ENCODE data around the gene CA12. TPM values are rescaled to one million over a fixed set of nuclear protein-coding genes. Genes with fewer than 3 reads are reported as not detected.

CA12 gene
- total RNA-seq, 1 donor from 2014 or later: 6.7 TPM

DNA sequence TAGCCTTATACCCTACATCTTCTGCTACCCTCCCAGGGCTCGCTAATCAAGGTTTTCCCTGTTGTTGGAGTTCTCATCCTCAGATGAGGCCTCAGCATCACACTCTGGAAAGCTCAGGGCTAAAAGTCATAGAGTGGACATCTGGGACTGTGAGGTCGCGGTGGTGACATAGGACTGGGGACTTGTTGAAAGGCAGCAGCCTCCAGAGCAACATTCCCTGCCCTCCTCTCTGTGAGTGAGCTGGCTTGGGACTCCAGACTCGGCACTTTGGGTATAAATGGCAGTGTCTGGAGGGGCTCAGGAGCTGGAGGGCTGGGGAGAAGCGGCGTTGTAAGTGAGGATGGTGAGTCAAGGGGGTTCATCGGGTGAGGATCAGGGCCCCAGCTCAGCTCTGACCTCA is 2.7 kb downstream of the CA12 start:
- TF ChIP-seq, protein P1, sequence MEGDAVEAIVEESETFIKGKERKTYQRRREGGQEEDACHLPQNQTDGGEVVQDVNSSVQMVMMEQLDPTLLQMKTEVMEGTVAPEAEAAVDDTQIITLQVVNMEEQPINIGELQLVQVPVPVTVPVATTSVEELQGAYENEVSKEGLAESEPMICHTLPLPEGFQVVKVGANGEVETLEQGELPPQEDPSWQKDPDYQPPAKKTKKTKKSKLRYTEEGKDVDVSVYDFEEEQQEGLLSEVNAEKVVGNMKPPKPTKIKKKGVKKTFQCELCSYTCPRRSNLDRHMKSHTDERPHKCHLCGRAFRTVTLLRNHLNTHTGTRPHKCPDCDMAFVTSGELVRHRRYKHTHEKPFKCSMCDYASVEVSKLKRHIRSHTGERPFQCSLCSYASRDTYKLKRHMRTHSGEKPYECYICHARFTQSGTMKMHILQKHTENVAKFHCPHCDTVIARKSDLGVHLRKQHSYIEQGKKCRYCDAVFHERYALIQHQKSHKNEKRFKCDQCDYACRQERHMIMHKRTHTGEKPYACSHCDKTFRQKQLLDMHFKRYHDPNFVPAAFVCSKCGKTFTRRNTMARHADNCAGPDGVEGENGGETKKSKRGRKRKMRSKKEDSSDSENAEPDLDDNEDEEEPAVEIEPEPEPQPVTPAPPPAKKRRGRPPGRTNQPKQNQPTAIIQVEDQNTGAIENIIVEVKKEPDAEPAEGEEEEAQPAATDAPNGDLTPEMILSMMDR (IDR thresholded peaks at IDR 0.05): no peak
- Histone ChIP-seq H3K4me3 (no peak overlapping the region), H3K36me3 (no peaks in the 10 kb centered on the region), H3K27ac (no peak overlapping the region), H3K9me3 (no peaks in the 10 kb centered on the region), H3K27me3 (peaks cover 28% of the 10 kb centered on the region), H3K4me1 (peaks cover 24% of the 10 kb centered on the region)
- intact Hi-C loops (cut with DNase I): no loop called here
- DNase-seq (no peak), ATAC-seq (no peak)

DNA sequence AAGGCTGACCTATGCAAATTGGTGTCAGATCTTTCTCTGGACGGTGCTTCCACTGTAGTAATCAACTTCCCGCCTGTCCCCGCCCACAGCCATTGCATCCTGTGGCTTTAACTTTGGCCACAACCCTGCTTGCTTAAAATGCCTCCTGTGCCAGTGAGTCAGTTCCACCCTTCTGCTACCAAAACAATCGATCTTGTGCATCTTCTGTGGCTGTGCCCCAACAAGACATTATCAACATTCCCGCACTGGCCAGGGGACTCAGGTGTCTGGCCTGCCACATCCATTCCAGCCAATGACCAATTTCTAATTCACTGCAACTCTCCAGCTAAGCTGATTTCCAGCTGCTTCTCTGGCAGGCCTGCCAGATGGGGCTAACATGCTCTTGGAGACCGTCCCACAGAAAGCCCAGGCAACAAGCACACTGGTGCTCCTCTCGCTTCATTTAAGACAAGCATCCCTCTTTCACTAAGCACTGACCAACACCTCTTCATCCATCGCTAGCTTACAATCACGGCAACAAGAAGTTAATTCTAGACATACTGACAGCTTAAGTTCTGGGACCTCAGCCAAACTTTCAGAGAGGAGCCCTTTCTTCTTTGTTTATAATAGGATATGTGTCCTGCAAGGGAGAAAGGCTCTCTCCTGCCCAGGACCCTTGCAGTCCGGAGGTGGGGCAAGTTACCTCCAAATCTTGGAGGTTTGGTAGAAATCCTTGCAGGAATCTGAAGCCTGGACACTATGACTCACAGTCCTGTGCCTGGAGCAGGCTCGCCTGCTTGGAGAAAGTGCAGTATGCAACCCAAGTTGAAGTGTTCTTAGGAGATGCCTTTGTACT is 6.7 kb downstream of the CA12 start:
- TF ChIP-seq, protein P1 (IDR thresholded peaks at IDR 0.05): no peak

DNA sequence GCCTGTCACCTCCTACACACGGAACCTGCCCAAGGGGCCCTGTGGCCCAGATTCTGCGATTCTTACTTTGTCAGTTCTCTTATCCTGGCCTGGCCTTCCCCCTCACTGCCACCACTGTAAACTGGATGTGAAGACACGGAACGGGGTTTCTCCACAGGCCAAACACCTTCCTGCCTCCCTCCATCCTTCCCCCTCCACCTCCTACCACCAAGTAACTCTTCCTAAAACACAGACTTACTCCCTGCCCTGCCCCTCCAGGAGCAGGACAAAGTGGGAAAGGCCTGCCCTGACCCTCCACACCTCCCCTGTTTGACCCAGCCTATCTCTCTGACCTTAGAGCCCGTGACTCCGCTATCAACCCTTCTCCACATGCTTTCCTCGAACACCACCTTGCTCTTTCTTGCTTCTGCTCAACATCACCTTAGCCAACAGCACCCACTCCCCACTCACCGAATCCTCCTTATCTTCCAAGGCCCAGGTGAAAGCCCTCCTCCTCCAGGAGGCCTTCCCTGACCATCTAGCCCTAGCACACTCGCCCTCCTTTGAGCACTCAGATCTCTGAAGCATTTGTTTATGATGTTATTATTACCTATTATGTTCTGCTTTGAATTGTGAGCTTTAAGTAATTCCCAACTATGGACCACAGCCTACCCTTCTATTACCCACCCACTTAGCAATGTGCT is 7.6 kb downstream of the CA12 start:
- Histone ChIP-seq H3K4me3 (no peak overlapping the region), H3K9me3 (no peaks in the 10 kb centered on the region), H3K4me1 (peaks cover 12% of the 10 kb centered on the region), H3K36me3 (no peaks in the 10 kb centered on the region), H3K27ac (no peak overlapping the region), H3K27me3 (peaks cover 6% of the 10 kb centered on the region)
- no peak for DNase-seq
- ATAC-seq: no peak
- intact Hi-C loops (cut with DNase I): no loop called here
- TF ChIP-seq, protein P1 (IDR thresholded peaks at IDR 0.05): no peak

More for the DNA sequence above, 6.7 kb downstream of the CA12 start:
- Histone ChIP-seq H3K4me3 (no peak overlapping the region), H3K9me3 (no peaks in the 10 kb centered on the region), H3K4me1 (peaks cover 12% of the 10 kb centered on the region), H3K27ac (peak overlapping the region; percentile 30), H3K27me3 (peaks cover 13% of the 10 kb centered on the region), H3K36me3 (no peaks in the 10 kb centered on the region)
- intact Hi-C loops (cut with DNase I): no loop called here
- DNase-seq (peak; percentile 80), ATAC-seq (peak; percentile 77)

DNA sequence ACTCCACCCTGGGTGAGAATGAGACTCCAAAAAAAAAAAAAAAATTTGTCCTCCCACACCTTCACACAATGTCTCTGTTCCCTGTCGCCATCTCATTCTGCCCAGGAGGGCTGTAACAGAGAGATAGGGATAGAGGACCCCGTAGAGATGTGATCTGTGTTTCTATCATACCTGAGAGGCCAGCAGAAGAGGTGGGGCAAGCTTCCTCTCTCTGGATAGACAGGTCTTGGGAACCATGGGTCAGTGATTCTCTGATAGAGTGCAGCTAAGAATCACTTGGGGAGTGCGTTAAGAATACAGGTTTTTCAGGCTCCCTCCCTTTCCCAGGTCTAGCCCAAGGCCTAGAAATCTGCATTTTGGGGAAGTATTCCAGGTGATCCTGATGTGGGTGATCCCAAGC is 8.3 kb downstream of the CA12 start:
- intact Hi-C loops (cut with DNase I): no loop called here
- no peak for DNase-seq
- H3K27me3 ChIP-seq: peaks cover under 1% of the 10 kb centered on the region

DNA sequence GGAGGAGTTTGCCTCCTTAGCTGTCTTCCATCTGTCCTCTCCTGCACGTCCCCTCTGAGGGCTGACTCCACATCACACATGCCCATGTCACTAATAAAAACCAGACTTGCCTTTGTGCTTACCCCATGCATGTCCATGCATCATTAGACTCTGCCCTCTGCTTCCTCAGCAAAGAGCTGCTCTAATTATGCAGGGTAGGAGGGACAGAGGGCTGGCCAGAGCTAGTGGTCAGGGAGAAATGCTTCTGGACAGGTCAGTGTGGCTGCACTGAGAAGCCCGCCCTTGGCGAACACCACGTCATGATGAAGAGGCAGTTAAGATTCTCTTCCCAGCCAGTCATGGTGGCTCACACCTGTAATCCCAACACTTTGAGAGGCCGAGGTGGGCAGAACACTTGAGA is 8.9 kb downstream of the CA12 start:
- ATAC-seq (no peak), DNase-seq (no peak)
- H3K4me1 ChIP-seq: peaks cover 12% of the 10 kb centered on the region
- intact Hi-C loops (cut with DNase I): no loop called here
- H3K36me3 ChIP-seq: no peaks in the 10 kb centered on the region
- no peak overlapping the region for H3K27ac ChIP-seq
- no peaks in the 10 kb centered on the region for H3K9me3 ChIP-seq
- H3K27me3 ChIP-seq: no peaks in the 10 kb centered on the region
- no peak overlapping the region for H3K4me3 ChIP-seq
- TF ChIP-seq, protein P1 (IDR thresholded peaks at IDR 0.05): no peak

More for the DNA sequence above, 8.3 kb downstream of the CA12 start:
- no peaks in the 10 kb centered on the region for H3K36me3 ChIP-seq
- peaks cover 12% of the 10 kb centered on the region for H3K4me1 ChIP-seq
- H3K4me3 ChIP-seq: no peak overlapping the region
- TF ChIP-seq, protein P1 (IDR thresholded peaks at IDR 0.05): no peak
- no peak for ATAC-seq
- no peaks in the 10 kb centered on the region for H3K9me3 ChIP-seq
- H3K27ac ChIP-seq: no peak overlapping the region

Measured in upper lobe of right lung (tissue), 1 donor.